ENCODE measurements around the gene NUDT12. TPM values are rescaled to one million over a fixed set of nuclear protein-coding genes. Genes with fewer than 3 reads are reported as not detected.
A peak's percentile ranks its signal among the peaks of the same experiment; 100 is the strongest.

The NUDT12 gene
- total RNA-seq, 1 experiment from 2014 or later, result 12.3 TPM

DNA sequence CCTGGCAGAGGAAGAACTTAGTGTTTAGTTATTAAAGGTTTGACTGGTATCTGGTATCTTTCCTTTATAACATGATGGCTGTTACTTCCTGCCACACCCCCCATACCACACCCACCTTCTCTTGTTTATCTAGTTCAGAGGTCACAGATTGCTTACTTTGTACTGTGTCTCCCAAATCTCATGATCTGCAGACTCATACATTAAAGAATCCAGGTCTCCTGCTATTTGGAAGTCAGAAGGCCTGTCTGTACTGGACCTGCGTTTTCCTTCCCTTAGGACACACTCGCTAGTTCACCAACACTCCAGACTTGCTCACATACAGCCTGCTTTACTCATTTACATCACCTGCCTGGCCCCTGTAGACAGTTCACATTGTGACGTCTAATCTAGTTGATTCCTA lies 39.3 kb downstream of the NUDT12 start:
- H3K9me3 ChIP-seq, result no peaks in the 10 kb centered on the region
- TF ChIP-seq, protein P1, sequence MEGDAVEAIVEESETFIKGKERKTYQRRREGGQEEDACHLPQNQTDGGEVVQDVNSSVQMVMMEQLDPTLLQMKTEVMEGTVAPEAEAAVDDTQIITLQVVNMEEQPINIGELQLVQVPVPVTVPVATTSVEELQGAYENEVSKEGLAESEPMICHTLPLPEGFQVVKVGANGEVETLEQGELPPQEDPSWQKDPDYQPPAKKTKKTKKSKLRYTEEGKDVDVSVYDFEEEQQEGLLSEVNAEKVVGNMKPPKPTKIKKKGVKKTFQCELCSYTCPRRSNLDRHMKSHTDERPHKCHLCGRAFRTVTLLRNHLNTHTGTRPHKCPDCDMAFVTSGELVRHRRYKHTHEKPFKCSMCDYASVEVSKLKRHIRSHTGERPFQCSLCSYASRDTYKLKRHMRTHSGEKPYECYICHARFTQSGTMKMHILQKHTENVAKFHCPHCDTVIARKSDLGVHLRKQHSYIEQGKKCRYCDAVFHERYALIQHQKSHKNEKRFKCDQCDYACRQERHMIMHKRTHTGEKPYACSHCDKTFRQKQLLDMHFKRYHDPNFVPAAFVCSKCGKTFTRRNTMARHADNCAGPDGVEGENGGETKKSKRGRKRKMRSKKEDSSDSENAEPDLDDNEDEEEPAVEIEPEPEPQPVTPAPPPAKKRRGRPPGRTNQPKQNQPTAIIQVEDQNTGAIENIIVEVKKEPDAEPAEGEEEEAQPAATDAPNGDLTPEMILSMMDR (IDR thresholded peaks at IDR 0.05; ENCODE audit: insufficient read depth in 1 of 2, low read depth in 1 of 2, low read length in 1 of 2, severe bottlenecking in 1 of 2, unreplicated experiment in 1 of 2), result no peak
- Mint-ChIP-seq H3K9me3 (ENCODE audit: unreplicated experiment) (no peaks in the 10 kb centered on the region), H3K4me1 (ENCODE audit: low read depth, unreplicated experiment) (peaks cover 8% of the 10 kb centered on the region), H3K27me3 (ENCODE audit: insufficient read depth, unreplicated experiment) (no peaks in the 10 kb centered on the region), H3K4me3 (ENCODE audit: unreplicated experiment) (peak overlapping the region; percentile 42), H3K27ac (ENCODE audit: unreplicated experiment) (peak overlapping the region; percentile 87), H3K36me3 (ENCODE audit: insufficient read depth, unreplicated experiment) (no peaks in the 10 kb centered on the region)
- H3K27me3 ChIP-seq (replicated peaks; ENCODE audit: control insufficient read depth, insufficient read depth, low read length), result no peaks in the 10 kb centered on the region
- ChIA-PET CTCF (no interaction called here), POLR2A (no interaction called here)
- no peaks in the 10 kb centered on the region for H3K36me3 ChIP-seq (ENCODE audit: control insufficient read depth, insufficient read depth, low read length)
- intact Hi-C loops (cut with micrococcal nuclease; ENCODE audit: unreplicated experiment), result loop anchor here (1.0 kb wide), 1 partner anchor 12 kb away; no protein-coding TSS in a partner anchor
- peak; percentile 42 to 58 for DNase-seq
- BruUV-seq (replicated peaks), result no TSS peak
- peaks cover 13% of the 10 kb centered on the region for H3K4me1 ChIP-seq
- no peak overlapping the region for H3K4me3 ChIP-seq (ENCODE audit: low read depth, low read length)

DNA sequence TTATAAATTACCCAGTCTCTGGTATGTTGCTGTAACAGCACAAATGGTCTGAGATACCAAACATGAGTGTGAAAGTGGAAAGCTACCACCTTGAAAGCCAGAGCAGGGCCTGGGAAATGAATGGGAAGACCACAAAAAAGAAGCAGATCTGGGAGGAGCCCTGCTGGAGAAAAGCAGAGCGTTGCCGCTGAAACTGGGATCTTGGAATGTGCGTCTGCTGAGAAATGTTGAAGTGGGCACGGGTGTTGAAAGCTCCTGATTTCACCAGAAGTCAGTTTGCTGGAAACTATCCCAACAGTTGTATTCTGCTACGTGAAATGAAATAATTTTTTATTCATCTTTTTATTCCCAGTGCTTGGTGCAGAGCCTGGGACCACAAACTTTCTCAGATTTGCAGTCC lies 40.0 kb downstream of the NUDT12 start:
- TF ChIP-seq, protein P1 (IDR thresholded peaks at IDR 0.05; ENCODE audit: insufficient read depth in 1 of 2, low read depth in 1 of 2, low read length in 1 of 2, severe bottlenecking in 1 of 2, unreplicated experiment in 1 of 2), result no peak
- intact Hi-C loops (cut with micrococcal nuclease; ENCODE audit: unreplicated experiment), result no loop called here
- no peaks in the 10 kb centered on the region for H3K36me3 Mint-ChIP-seq (ENCODE audit: insufficient read depth, unreplicated experiment)

DNA sequence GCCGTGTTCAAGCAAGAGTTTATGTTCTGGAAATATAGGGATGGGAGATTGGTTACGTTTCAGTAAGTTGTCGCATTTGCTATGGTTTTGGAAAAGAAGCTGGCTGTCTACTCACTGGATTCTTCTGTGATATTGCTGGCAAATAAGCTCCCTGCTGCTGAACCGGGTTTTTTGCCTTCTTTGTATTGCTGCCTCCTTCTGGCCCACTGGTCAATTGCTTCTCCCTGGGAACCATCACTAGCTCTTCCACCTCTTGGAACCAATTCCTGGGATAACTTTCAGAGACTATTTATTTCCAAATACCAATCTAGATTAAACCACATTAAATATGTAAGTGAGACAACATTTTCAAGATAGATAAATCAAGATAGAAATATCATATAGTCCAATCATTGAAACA lies 43.0 kb downstream of the NUDT12 start:
- intact Hi-C loops (cut with micrococcal nuclease; ENCODE audit: unreplicated experiment), result no loop called here
- no peaks in the 10 kb centered on the region for H3K9me3 Mint-ChIP-seq (ENCODE audit: unreplicated experiment)
- TF ChIP-seq, protein P1 (IDR thresholded peaks at IDR 0.05; ENCODE audit: insufficient read depth in 1 of 2, low read depth in 1 of 2, low read length in 1 of 2, severe bottlenecking in 1 of 2, unreplicated experiment in 1 of 2), result peak in 1 of 2 experiments; percentile 37
- H3K4me3 Mint-ChIP-seq (ENCODE audit: unreplicated experiment), result no peak overlapping the region
- Histone ChIP-seq H3K9me3 (no peaks in the 10 kb centered on the region), H3K27me3 (replicated peaks; ENCODE audit: control insufficient read depth, insufficient read depth, low read length) (no peaks in the 10 kb centered on the region), H3K36me3 (ENCODE audit: control insufficient read depth, insufficient read depth, low read length) (no peaks in the 10 kb centered on the region), H3K4me3 (ENCODE audit: low read depth, low read length) (no peak overlapping the region), H3K4me1 (peaks cover 13% of the 10 kb centered on the region)
- no peak overlapping the region for H3K27ac Mint-ChIP-seq (ENCODE audit: unreplicated experiment)
- peak in 1 of 2 experiments; percentile 23 for DNase-seq
- peaks cover 2% of the 10 kb centered on the region for H3K27me3 Mint-ChIP-seq (ENCODE audit: insufficient read depth, unreplicated experiment)
- ChIA-PET CTCF (interaction anchor here (0.6 to 1.1 kb wide), 5 partner anchors 8 to 295 kb away, joined by 3 to 4 read pairs (median 3); partner anchors contain the start of gene MACIR), POLR2A (no interaction called here)
- no TSS peak for BruUV-seq (replicated peaks)
- peaks cover 8% of the 10 kb centered on the region for H3K4me1 Mint-ChIP-seq (ENCODE audit: low read depth, unreplicated experiment)
- H3K36me3 Mint-ChIP-seq (ENCODE audit: insufficient read depth, unreplicated experiment), result no peaks in the 10 kb centered on the region

More for the DNA sequence above, 40.0 kb downstream of the NUDT12 start:
- ChIA-PET CTCF (no interaction called here), POLR2A (no interaction called here)
- Histone ChIP-seq H3K9me3 (no peaks in the 10 kb centered on the region), H3K36me3 (ENCODE audit: control insufficient read depth, insufficient read depth, low read length) (no peaks in the 10 kb centered on the region), H3K27me3 (replicated peaks; ENCODE audit: control insufficient read depth, insufficient read depth, low read length) (no peaks in the 10 kb centered on the region), H3K4me3 (ENCODE audit: low read depth, low read length) (no peak overlapping the region), H3K4me1 (peaks cover 13% of the 10 kb centered on the region)
- peaks cover 8% of the 10 kb centered on the region for H3K4me1 Mint-ChIP-seq (ENCODE audit: low read depth, unreplicated experiment)
- H3K9me3 Mint-ChIP-seq (ENCODE audit: unreplicated experiment), result no peaks in the 10 kb centered on the region
- no peak overlapping the region for H3K4me3 Mint-ChIP-seq (ENCODE audit: unreplicated experiment)
- no peaks in the 10 kb centered on the region for H3K27me3 Mint-ChIP-seq (ENCODE audit: insufficient read depth, unreplicated experiment)
- BruUV-seq (replicated peaks), result no TSS peak
- H3K27ac Mint-ChIP-seq (ENCODE audit: unreplicated experiment), result no peak overlapping the region
- no peak for DNase-seq
